HFFc6 (cell line): ENCODE measurements around the gene SOX10. TPM values are rescaled to one million over a fixed set of nuclear protein-coding genes. Genes with fewer than 3 reads are reported as not detected.

ENCODE experiments used
- DNase-seq: peaks from one replicate; pipeline ENCODE4 v3.0.0-alpha.2; 2018
- H3K27ac Mint-ChIP-seq: 2 replicates; pipeline ENCODE4 v1.8.0; 2020; ENCODE audit warnings: mild to moderate bottlenecking, mixed read lengths
- H3K27me3 Mint-ChIP-seq: 2 replicates; pipeline ENCODE4 v1.8.0; 2021; ENCODE audit warnings: mild to moderate bottlenecking, moderate library complexity, mixed read lengths; ENCODE audit not compliant: insufficient read depth
- H3K36me3 Mint-ChIP-seq: 2 replicates; pipeline ENCODE4 v1.8.0; 2021; ENCODE audit warnings: low read depth, mixed read lengths
- H3K4me1 Mint-ChIP-seq: 2 replicates; pipeline ENCODE4 v1.8.0; 2020; ENCODE audit warnings: low read depth, mixed read lengths
- H3K4me3 Mint-ChIP-seq: 2 replicates; pipeline ENCODE4 v1.8.0; 2020; ENCODE audit warnings: mild to moderate bottlenecking, moderate library complexity, mixed read lengths
- H3K9me3 Mint-ChIP-seq: 2 replicates; pipeline ENCODE4 v1.8.0; 2020; ENCODE audit warnings: mild to moderate bottlenecking, mixed read lengths
- total RNA-seq, 6 experiments: library from RNA; stranded (reverse); fragmentation: NEBNext Ultra II Directional; extraction: Animal tissue kit (Norgen Biotek cat#: 25700); gene quantifications; 2 replicates in 1 of 6; 3 replicates in 5 of 6; pipeline ENCODE4 v1.2.3, GENCODE V29; 2021
- TF ChIP-seq, protein P1 (sequence below): fragments of 200-600 bp; sonication (generic); IDR thresholded peaks from 2 replicates; pipeline ENCODE4 v1.5.0; 2021; ENCODE audit warnings: antibody characterized with exemption, mild to moderate bottlenecking

SOX10 gene
- total RNA-seq, 6 experiments from 2014 or later: not detected

DNA sequence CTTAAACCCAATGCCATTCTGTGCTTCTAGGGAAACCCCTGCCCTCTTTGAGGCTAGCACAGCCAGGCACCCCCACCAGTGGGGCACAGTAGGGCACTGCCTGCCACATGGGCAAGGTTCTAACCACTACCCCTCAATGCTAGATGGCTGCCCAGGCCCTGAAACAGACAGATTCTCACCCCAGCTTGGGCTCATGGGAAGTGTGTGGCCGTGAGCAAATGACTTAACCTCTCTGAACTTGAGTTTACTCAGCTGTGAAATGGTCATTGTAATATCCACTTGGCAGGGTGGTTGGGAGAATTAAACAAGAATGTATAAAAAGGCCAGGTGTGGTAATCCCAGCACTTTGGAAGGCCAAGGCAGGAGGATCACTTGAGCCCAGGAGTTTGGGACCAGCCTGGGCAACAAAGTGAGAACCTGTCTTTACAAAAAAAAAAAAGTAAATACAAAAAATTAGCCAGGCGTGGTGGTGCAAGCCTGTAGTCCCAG, 53.4 kb downstream of the SOX10 start:
- H3K27me3 Mint-ChIP-seq: no peaks in the 10 kb centered on the region; the same call in none of the 2 replicates
- H3K9me3 Mint-ChIP-seq: no peaks in the 10 kb centered on the region
- peaks cover 14% of the 10 kb centered on the region for H3K36me3 Mint-ChIP-seq
- TF ChIP-seq, protein P1, sequence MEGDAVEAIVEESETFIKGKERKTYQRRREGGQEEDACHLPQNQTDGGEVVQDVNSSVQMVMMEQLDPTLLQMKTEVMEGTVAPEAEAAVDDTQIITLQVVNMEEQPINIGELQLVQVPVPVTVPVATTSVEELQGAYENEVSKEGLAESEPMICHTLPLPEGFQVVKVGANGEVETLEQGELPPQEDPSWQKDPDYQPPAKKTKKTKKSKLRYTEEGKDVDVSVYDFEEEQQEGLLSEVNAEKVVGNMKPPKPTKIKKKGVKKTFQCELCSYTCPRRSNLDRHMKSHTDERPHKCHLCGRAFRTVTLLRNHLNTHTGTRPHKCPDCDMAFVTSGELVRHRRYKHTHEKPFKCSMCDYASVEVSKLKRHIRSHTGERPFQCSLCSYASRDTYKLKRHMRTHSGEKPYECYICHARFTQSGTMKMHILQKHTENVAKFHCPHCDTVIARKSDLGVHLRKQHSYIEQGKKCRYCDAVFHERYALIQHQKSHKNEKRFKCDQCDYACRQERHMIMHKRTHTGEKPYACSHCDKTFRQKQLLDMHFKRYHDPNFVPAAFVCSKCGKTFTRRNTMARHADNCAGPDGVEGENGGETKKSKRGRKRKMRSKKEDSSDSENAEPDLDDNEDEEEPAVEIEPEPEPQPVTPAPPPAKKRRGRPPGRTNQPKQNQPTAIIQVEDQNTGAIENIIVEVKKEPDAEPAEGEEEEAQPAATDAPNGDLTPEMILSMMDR: peak; percentile 50
- peaks cover 27% of the 10 kb centered on the region for H3K4me1 Mint-ChIP-seq
- peak overlapping the region; percentile 57 for H3K27ac Mint-ChIP-seq
- DNase-seq: no peak
- H3K4me3 Mint-ChIP-seq: no peak overlapping the region

- Mint-ChIP-seq H3K4me1 (peaks cover 27% of the 10 kb centered on the region), H3K36me3 (peaks cover 14% of the 10 kb centered on the region), H3K27me3 (no peaks in the 10 kb centered on the region; the same call in none of the 2 replicates), H3K27ac (peak overlapping the region; percentile 57), H3K9me3 (no peaks in the 10 kb centered on the region), H3K4me3 (no peak overlapping the region)
- TF ChIP-seq, protein P1: peak; percentile 76
- peak; percentile 14 for DNase-seq
Observed at GRCh38 chr22:37930270-37930951, 53.9 kb downstream of the SOX10 start.

DNA sequence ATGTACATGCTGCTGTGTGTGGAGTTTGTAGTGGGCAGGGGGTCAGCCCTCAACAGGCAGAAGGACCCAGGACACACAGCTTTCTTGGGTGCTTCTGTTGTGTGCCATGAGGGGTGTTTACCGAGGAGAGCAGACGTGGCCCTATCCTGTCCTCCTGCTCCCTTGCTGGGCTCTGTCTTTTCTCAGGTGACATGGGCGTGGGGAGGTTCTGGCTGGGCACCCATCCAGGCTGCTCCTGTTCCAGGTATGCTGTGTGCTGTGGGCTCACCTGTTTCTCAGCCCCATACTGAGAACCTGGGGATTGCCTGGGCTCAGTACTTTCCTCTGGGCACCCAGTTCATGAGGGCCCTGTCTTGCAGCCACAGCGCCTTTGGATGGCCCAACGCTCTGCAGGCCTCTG, 55.0 kb downstream of the SOX10 start:
- H3K4me3 Mint-ChIP-seq: no peak overlapping the region
- TF ChIP-seq, protein P1: no peak
- no peak for DNase-seq
- H3K36me3 Mint-ChIP-seq: peaks cover 14% of the 10 kb centered on the region
- no peak overlapping the region for H3K27ac Mint-ChIP-seq
- H3K27me3 Mint-ChIP-seq: no peaks in the 10 kb centered on the region; the same call in none of the 2 replicates
- no peaks in the 10 kb centered on the region for H3K9me3 Mint-ChIP-seq
- H3K4me1 Mint-ChIP-seq: peaks cover 27% of the 10 kb centered on the region

GRCh38 chr22:37927637-37927936, 56.8 kb downstream of the SOX10 start:
- TF ChIP-seq, protein P1: no peak
- Mint-ChIP-seq H3K9me3 (no peaks in the 10 kb centered on the region), H3K4me3 (no peak overlapping the region), H3K36me3 (peaks cover 10% of the 10 kb centered on the region), H3K27me3 (no peaks in the 10 kb centered on the region; the same call in 1 of the 2 replicates), H3K27ac (no peak overlapping the region), H3K4me1 (peaks cover 9% of the 10 kb centered on the region)
- DNase-seq: no peak

DNA sequence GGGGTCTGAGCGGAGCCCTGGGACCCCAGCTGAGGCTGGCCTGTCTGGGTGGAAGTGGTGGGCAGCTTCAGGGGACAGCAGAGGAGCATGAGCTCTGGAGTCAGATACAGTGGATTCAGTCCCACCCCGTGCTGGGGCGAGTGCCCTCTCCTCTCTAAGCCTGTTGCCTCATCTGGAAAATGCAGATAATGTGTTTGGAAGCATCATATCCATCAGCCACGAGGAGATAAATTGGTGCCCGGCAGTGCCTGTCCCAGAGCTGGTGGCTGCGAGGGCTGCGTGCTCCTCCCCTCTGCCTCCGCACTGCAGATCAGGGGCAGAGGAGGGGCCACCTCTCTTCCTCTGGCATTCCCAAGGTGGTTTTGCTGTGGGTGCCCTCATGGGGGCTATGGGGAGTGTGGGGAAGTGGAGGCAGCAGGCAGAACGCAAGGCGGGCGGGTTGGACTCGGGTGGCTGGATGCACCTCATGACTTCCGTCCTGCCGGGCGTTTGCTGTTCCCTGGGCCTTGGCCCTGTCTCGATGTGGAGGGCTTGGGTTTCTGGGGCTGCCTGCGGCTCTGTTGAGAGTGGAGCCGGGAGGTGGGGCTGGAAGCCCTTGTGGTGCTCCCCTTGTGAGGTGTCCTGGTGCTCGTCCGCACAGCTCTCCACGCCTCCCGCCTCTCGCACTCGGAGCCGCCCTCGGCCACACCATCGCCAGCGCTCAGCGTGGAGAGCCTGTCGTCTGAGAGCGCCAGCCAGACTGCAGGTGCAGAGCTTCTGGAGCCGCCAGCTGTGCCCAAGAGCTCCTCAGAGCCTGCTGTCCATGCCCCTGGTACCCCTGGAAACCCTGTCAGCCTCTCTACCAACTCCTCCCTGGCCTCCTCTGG, 57.4 kb downstream of the SOX10 start:
- Mint-ChIP-seq H3K36me3 (peaks cover 10% of the 10 kb centered on the region), H3K4me3 (no peak overlapping the region), H3K27me3 (no peaks in the 10 kb centered on the region; the same call in 1 of the 2 replicates), H3K27ac (no peak overlapping the region), H3K9me3 (no peaks in the 10 kb centered on the region), H3K4me1 (peaks cover 9% of the 10 kb centered on the region)
- TF ChIP-seq, protein P1: no peak
- no peak for DNase-seq
